ENCODE results near the gene TUBB8. TPM values are rescaled to one million over a fixed set of nuclear protein-coding genes. Genes with fewer than 3 reads are reported as not detected.
"Not testable (repeated sequence)": the region's sequence is repeated elsewhere in the genome, so short reads cannot be mapped to it uniquely, and the experiment has no call there.

TUBB8 gene
- total and polyA plus RNA-seq, 2 experiments from 2014 or later: 0.23 to 0.70 TPM

GRCh38 chr10:73543-74265 lies 24.6 kb upstream of the TUBB8 start:
- H3K27ac ChIP-seq: peak overlapping the region; percentile 61
- H3K4me1 ChIP-seq (ENCODE audit: insufficient read depth); H4K20me1 ChIP-seq (ENCODE audit: insufficient read depth, poor library complexity, severe bottlenecking); H3K79me2 ChIP-seq; H3K36me3 ChIP-seq (replicated peaks; ENCODE audit: insufficient read depth, low read depth); H3K9me2 ChIP-seq (replicated peaks; ENCODE audit: insufficient read depth); H3K27me3 ChIP-seq; H3K9me3 ChIP-seq (ENCODE audit: low read depth): not testable (repeated sequence)
- peak; percentile 93 for TF ChIP-seq CTCF (IDR thresholded peaks at IDR 0.05; ENCODE audit: poor library complexity)
- DNase-seq (ENCODE audit: low spot score): peak; percentile 85
- WGBS (ENCODE audit: low lambda C conversion rate, missing lambda C conversion rate): 6% methylated on average over 61 of the region's 65 CpGs
- peak overlapping the region; percentile 97 for H3K4me3 ChIP-seq
- H3K4me2 ChIP-seq: peak overlapping the region; percentile 89
- peak overlapping the region; percentile 92 for H2AFZ ChIP-seq

- H4K20me1 ChIP-seq (ENCODE audit: insufficient read depth, poor library complexity, severe bottlenecking); H2AFZ ChIP-seq; H3K27ac ChIP-seq; H3K9me2 ChIP-seq (replicated peaks; ENCODE audit: insufficient read depth); H3K4me2 ChIP-seq; H3K4me3 ChIP-seq; H3K9me3 ChIP-seq (ENCODE audit: low read depth); H3K36me3 ChIP-seq (replicated peaks; ENCODE audit: insufficient read depth, low read depth); H3K79me2 ChIP-seq; H3K4me1 ChIP-seq (ENCODE audit: insufficient read depth); DNase-seq (ENCODE audit: low spot score); H3K27me3 ChIP-seq: not testable (repeated sequence)
- 83% methylated on average over 5 of the region's 5 CpGs for WGBS (ENCODE audit: low lambda C conversion rate, missing lambda C conversion rate)
Observed at GRCh38 chr10:68156-68555, 19.1 kb upstream of the TUBB8 start.

- not testable (repeated sequence) for H3K4me1 ChIP-seq (ENCODE audit: insufficient read depth); H4K20me1 ChIP-seq (ENCODE audit: insufficient read depth, poor library complexity, severe bottlenecking); H3K36me3 ChIP-seq (replicated peaks; ENCODE audit: insufficient read depth, low read depth); H3K27me3 ChIP-seq; H3K9me3 ChIP-seq (ENCODE audit: low read depth); H2AFZ ChIP-seq; H3K9me2 ChIP-seq (replicated peaks; ENCODE audit: insufficient read depth); DNase-seq (ENCODE audit: low spot score); H3K27ac ChIP-seq; H3K4me3 ChIP-seq; H3K4me2 ChIP-seq; H3K79me2 ChIP-seq
- 81% methylated on average over 2 of the region's 2 CpGs for WGBS (ENCODE audit: low lambda C conversion rate, missing lambda C conversion rate)
Observed at GRCh38 chr10:49926-50325, 830 bp upstream of the TUBB8 start.

GRCh38 chr10:47864-48263 lies 1.2 kb downstream of the TUBB8 start:
- 79% methylated on average over 10 of the region's 16 CpGs for WGBS (ENCODE audit: low lambda C conversion rate, missing lambda C conversion rate)
- DNase-seq (ENCODE audit: low spot score); H3K9me3 ChIP-seq (ENCODE audit: low read depth); H4K20me1 ChIP-seq (ENCODE audit: insufficient read depth, poor library complexity, severe bottlenecking); H3K9me2 ChIP-seq (replicated peaks; ENCODE audit: insufficient read depth); H3K79me2 ChIP-seq; H3K36me3 ChIP-seq (replicated peaks; ENCODE audit: insufficient read depth, low read depth); H3K4me1 ChIP-seq (ENCODE audit: insufficient read depth); H3K27me3 ChIP-seq; H2AFZ ChIP-seq; H3K4me2 ChIP-seq; H3K4me3 ChIP-seq; H3K27ac ChIP-seq: not testable (repeated sequence)

- H3K4me1 ChIP-seq (ENCODE audit: insufficient read depth); H3K79me2 ChIP-seq; H3K4me2 ChIP-seq; H3K27me3 ChIP-seq; H3K27ac ChIP-seq; H3K36me3 ChIP-seq (replicated peaks; ENCODE audit: insufficient read depth, low read depth); DNase-seq (ENCODE audit: low spot score); H3K9me2 ChIP-seq (replicated peaks; ENCODE audit: insufficient read depth); H3K9me3 ChIP-seq (ENCODE audit: low read depth); H3K4me3 ChIP-seq; H4K20me1 ChIP-seq (ENCODE audit: insufficient read depth, poor library complexity, severe bottlenecking); H2AFZ ChIP-seq: not testable (repeated sequence)
- 60% methylated on average over 2 of the region's 2 CpGs for WGBS (ENCODE audit: low lambda C conversion rate, missing lambda C conversion rate)
Observed at GRCh38 chr10:13315-13635, 35.8 kb downstream of the TUBB8 start.

- H3K36me3 ChIP-seq (replicated peaks; ENCODE audit: insufficient read depth, low read depth); DNase-seq (ENCODE audit: low spot score); H3K9me2 ChIP-seq (replicated peaks; ENCODE audit: insufficient read depth); H3K4me1 ChIP-seq (ENCODE audit: insufficient read depth); H3K9me3 ChIP-seq (ENCODE audit: low read depth); H3K27ac ChIP-seq; H3K27me3 ChIP-seq; H4K20me1 ChIP-seq (ENCODE audit: insufficient read depth, poor library complexity, severe bottlenecking); H3K4me2 ChIP-seq; H3K79me2 ChIP-seq; H3K4me3 ChIP-seq; H2AFZ ChIP-seq: not testable (repeated sequence)
- WGBS (ENCODE audit: low lambda C conversion rate, missing lambda C conversion rate): 92% methylated on average over 2 of the region's 15 CpGs
Observed at GRCh38 chr10:12444-13314, 36.4 kb downstream of the TUBB8 start.
